HG03571 (cell line): ENCODE data around the gene ANK3.

Experiments
- ATAC-seq: cut with Tn5 transposase; IDR thresholded peaks from one replicate; pipeline ENCODE4 v1.9.1; 2021; ENCODE audit not compliant: unreplicated experiment

ANK3 gene

DNA sequence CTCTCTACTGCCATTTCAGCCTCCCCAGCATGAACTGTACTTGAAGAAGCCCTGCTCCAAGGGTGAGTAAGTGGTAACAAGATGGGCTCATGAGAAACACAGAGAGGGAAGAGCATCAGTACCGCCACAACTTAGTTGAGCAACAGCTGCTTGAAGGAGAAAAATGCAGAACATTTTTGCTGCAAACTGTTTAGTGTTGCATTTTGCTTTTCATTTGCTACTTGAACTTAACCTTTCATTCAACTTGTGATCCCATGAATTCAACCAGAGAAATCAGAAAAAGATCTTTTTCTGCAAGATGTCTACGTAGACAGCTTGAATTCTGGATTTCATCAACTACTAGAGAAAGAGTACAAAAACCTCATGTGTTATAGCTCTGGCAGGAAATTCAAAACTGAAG, 40.7 kb downstream of the ANK3 start:
- no peak for ATAC-seq

DNA sequence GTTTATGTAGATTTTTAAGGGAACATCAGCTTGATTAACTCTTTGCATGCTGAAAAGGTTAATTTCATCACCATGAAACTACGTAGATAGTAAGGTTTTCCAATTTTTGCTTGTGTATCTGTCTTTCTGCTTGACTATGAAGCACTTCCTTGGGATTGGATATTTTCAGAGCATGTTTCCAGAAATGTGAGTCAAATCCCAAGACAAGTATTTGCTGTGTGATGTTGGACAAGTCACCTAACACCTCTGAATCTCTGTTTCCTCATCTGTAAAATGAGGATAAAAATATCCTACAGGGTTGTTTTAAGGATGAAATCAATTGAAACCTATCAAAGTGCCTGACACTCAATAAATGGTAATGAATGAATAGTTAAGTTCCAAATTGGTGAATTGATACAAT, 42.4 kb downstream of the ANK3 start:
- no peak for ATAC-seq

DNA sequence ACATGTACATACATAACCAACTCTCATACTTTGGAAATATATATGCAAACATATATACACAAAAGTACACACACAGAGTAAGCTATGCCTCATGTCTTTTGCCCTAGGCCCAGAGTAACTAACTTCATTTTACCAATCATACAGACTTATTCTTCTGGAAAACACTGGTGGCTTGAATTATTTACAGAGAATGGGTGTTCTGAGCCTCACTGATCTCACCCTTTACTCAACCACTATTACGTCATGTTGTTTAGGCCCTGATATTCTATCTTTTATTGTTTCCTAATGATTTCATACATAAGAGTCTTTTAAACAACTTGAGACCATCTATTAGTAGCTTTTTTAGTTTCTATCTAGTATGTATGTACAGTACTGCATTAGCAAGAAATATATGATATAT, 43.0 kb downstream of the ANK3 start:
- ATAC-seq = no peak

DNA sequence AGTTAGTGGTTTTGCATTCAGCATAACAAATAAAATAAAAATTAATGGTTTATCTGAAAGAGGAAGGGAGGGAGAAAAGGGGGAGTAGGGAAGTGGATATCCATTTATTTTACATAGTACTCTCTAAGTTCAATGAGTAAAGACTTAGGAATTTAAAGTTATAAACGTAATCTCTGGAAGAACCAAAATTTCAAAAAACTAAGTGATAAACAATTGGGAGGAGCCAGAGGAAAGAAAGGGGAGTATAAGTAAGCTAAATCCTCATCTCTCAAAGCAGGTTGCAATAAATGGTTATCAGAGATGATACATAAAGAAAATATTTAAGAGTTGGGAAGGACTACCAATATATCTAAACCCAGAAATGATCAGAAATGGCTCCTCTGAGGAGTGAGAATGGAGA, 46.4 kb downstream of the ANK3 start:
- no peak for ATAC-seq

DNA sequence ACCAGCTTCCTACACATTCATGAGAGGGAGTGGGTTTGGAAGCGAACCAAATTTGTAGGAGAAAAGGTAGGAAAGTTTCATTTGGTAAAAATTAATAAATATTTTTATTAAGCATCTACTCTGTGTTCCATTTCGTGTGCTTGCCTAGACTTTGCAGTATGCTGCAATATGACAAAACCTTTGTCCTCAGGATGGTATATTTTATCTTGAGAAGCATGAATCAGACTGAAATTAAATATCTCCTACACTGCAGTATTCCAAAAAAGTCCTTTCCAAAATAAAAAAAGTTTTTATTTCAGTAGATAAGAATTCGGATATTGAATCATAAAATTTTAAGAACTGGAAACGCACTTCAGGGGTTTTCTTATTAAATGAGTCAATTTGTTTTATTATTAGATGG, 47.7 kb downstream of the ANK3 start:
- no peak for ATAC-seq

DNA sequence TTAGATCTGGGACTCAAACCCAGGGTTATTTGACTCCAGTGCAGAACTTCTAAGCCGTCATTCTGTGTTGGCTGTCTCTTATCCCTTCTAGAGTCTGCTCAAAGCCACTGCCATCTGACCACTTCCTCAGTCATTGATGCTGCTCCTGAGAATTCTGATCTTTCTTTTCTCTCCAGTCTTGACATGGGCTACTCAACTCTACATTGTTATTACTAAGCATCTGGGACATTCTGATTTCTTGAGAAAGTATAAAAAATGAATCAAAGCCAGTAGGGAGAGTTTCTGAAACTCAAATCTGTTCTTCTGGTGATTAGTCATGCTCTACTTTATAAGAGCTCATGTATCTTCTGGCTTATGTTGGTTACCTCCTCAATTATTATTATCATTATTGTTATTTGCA, 48.7 kb downstream of the ANK3 start:
- no peak for ATAC-seq

DNA sequence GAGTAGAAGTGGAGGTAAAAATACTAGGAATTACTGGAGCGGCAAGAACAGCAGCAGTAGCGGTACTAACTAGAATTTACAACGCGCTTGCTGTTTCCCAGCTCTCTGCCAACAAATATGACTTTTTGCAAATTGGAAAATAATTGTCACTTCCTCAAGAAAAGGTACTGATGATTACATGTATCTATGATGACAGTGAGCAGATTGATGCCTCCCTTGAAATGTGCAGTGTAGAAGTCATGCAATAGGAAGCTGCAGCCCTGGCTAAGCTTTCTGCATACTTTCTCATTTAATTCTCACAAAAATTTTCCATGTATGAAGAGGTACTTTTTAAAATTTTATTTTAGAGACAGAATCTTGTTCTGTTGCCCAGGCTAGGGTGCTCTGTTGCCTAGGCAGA, 49.9 kb downstream of the ANK3 start:
- no peak for ATAC-seq

DNA sequence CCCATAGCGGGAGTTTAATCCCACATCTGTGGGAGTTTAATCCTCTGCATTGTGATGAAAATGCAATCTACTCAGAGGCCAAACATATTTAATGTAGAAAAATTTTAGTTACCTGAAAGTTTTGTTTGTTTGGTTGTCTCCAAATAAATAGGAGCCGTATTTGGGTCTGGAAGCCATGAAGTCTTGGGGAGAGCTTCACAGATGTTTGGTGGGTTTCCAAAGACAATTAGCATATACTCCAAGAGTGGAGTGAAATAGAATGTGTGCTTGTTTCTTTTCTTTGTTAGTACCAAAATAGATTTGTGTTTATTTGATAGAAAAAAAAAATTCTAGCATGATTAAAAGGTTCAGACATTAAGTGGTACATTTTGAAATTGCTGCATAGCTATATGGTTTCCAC, 50.9 kb downstream of the ANK3 start:
- no peak for ATAC-seq

DNA sequence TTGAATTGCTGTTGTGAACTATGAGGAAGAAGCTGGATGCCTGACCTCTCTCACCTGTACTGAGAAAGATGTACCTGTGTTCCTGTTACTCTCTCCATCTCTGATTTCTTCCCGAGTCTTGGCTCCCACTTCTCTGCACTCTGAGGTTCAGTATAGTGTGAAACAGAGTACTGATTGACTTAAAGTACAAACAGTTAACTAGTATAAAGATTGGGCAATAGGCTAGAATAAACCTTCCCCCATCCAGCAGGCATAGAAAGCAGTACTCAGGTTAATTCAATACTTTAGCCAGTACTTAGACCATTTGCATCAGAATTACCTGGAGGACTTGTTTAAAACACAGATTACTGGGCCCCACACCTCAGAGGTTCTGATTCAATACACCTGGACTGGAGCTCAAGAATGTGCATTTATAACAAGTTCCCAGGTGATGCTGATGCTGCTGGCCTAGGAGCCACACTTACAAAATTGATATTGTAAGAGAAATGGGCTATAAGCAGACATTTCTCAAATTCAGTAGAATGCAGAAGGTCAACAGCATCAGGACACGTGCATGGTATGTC, 51.6 kb downstream of the ANK3 start:
- ATAC-seq = no peak

DNA sequence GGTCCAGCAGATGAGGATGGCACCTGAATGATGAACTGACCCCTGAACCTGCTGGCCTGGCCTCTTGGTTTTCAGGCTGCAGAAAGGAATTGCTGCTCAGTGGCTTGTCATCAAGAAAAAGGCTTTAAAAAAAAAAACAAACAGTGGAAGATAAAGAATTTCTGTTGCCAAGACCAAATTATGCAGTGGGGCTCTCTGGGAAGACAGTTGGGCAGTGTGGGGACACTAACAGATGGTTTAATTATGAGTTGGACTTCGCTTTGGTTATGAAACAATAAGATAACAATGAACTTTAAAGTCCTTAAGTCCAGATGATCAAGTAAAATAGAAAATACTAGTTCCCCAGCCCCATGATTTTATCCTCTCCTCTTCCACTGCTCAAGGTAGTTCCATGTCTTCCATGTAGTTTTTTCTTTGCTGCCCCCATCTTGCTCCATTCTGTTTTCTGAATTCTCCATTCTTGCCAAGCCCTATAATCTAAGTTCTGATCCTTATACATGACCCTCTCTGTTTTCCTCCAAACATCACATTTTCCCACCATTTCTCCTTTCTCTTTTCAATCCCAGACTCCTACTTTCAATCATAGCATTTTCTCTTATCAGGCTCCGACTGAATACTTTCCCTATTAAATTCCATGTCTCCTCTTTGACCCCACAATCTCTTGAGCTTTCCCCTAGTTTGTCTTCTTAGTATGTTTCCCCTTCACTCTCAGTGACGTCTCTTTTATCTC, 52.6 kb downstream of the ANK3 start:
- ATAC-seq = no peak

DNA sequence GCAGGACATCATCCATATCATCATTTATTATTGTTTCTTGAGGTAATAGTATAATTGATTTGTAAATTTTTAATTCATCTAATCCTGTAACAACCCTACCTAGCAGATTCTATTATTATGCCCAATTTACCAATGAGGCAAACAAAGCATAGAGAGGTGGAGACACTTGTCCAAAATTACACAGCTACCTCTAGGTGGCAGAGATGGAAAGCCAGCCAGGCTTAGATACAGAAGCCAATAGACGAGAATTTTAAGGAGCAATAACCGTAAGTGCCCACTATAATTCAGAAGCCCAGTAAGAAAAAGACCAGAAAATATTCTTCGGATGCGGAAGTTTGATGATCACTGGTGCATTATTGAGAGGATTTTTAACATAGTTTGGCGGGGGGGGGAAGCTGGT, 54.0 kb downstream of the ANK3 start:
- no peak for ATAC-seq

DNA sequence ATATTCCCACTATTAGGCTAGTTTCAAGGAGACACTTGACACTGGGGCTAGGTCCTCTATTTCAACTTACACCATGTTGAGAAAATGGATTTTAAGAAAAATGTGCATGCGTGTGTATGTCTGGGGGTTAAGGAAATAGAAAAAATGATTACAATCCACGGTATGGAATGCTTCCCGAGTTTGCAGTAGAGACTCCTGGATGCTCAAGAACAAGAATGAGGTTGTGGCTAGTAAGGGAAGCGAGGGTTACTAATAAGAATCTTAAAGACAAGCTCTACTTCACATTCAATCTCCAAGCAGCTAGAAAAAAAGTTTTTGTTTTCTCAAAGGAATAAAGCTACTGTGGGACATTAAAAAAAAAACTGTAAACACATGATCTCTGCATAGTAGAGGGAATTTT, 54.7 kb downstream of the ANK3 start:
- no peak for ATAC-seq

DNA sequence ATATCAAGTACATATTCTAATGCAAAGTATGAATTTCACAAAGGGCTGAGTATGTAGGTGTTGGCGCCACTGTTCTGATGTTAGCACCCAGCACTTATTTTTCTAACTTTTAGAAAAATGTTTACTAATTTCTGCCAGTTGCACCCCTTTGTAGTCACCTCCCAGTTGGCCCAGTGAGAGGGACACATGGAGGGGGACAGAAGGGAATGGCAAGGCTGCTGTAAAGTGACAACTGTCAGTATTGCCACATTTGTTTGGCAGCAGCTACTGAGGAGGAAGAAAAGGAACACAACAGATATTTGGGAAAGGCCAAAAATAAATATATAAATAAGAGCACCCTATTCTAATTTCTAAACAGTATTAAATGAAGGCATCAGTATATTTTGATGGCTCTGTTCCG, 57.3 kb downstream of the ANK3 start:
- ATAC-seq = no peak

DNA sequence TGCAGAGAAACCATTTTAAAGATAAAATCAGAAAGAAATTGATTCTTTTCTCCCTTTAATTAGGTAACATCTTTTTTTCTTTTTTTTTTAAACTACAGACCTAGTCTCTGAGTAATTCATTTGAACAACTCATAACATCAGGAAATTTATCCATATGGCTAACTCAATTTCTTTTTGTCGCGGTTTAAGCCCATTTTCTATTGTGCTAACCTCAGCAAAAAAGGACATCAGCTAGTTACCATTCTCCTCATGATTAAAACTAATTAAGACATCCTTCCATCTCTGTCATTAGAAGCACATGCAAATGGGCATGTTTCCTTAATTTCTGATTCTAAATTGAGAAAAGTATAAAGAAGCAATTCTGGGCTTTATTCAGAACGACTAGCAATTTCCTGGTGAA, 57.8 kb downstream of the ANK3 start:
- no peak for ATAC-seq

DNA sequence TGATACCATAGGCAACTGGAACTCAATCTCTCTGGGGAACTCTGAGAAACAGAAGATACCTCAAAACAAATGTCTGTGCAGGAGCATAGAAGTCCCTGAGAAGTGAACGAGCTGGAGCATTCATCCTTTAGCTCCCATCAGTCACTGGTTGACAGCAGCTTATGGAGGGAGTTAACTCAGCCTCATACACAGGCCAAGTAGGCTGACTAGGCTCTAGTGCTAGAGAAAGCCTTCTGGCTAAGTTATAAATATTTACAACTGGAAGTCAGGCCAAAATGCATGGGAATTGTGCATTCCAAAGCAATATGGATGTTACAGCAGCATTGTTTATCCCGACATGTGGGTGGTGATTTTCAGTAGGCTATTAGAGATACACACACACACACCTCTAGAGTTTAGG, 66.5 kb downstream of the ANK3 start:
- no peak for ATAC-seq

DNA sequence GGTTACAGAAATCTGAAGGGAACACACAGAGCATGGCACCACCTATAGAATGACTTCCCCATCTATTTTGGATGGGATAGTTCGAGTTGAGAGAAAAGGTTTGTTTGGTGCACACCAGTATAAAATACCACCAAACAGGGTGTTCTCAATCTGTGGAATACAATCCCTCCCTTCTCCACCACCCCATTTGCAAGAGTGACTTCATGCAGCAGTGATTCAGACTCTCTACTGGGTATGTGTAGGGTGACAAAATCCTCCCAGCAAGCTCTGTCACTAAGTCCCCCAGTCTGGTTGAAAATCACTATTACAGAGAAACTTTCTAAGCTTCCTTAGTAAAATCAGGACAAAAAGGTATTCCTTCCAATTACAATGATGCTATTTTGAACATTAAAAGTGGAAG, 69.0 kb downstream of the ANK3 start:
- no peak for ATAC-seq

DNA sequence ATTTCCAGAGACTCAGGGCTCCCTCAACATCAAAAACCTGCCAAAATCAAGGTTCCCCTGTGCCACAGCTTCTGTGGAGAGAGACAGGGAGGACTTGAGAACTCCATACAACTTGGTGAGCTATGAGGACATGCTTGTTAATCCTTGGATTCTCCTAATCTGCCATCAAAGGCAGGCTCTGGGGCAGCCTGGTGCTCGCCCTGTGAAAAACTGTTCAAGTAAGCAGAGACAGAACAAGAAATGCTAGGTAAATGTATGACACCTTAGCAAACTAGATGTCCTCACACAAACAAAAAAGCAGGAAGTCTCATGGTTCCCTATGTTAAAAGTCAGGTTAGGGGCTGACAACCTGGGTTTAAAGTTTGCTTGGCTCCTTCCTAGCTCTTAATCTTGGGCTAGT, 73.6 kb downstream of the ANK3 start:
- ATAC-seq = no peak

DNA sequence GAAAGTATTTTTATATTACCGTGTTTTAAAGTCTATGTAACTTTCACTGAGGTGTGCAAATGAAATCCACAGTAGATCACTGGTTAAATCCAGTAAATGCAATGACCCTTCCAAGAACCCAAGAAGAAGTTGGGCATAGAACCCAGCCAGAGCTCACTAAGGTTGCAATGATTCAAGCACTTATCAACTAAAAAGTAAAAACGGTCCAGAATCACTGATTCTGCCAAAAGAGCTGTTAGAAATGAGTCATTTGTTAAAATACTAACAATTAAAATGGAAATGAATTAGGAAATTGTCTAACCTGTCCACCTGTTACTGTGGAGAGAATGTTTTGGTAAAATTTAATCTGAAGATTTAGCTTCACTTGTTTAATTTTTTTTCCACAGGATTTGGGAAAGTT, 74.4 kb downstream of the ANK3 start:
- ATAC-seq = no peak

DNA sequence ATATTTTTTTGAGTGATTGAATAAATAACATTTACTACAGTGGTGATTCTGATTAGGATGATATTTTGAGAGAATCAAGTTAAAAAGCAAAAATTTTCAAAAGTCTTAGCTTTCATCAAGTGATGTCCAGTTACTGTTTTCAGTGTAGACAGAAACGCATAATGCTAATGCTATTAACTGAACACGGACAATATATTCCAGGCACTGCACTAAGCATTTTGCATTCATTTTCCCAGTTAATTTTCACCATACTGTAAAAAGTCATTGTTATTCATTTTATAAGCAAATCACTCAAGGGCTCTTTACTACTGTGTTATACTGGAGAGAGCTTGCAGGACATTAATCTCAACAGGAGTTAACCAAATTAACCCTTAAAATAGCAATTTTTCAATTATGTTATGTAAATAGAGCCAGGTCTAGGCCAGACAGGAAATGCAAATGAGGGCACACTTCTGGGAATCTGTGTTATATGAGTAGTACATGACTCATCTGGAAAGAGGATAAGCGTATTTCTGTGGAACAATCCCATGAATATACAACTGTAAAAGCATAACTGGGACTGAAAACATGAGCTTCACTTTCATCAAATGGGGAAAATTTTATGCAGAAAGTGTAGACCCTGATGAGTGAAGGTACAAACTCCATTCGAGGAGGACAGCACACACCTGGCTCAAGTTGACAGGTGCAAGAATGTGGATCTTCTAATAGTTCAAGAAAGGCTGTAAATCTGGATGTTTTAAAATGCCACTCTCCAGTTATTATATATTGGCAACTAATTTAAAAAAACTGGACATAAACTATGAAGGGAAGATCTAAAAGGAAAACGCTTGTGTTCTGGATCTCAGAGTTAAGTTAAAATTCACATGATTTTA, 75.4 kb downstream of the ANK3 start:
- no peak for ATAC-seq

DNA sequence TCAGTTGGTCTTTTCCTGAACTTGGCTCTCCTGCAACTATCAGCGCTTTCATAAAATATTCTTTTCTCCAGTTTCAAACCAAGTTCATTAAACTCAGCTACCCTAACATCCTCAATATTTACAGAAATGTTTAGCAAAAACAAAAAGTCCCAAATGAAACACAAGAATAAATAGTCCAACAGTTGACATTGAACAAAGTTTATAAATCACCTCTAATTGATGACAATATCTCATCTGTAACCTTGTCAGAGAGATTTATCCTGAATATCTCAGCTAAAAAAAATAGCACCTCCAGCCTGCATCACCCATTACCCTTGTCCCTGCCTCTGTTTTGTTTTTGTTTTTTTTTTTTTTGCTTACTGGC, 76.1 kb downstream of the ANK3 start:
- no peak for ATAC-seq

DNA sequence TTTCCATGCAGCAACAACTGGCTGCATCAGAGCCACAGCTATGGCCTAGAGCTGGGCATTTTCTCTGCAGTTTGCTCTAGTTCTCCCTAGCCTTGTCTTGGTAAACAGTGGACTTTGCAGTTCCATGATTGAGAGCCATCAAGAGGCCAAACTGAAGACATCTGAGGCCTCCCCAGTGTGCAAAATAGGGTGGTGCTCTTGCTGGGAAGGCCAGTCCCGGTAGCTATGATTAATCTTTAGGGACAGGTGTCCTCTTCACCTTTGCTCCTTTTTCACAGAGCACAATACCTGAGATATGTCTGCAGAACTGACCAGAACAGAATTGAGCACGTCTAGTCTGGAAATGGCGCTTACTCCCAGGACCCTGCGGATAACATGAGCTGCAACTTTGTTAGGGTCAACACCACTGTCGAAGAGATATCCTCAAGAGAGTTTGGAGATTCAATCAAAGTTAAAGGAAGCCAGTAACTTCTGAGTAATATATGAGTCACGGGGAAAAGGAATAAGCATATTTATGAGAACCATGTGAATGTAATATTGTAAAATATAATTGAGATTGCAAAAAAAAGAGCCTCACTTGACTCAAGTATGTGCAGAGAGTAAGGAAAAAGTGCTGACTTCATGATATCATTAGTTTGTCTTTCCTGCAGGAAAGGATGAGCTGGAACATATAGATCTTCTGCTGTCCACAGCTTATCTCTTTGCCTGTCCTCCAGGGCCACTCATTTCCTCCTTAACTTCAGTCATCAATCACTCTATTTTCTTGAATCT, 76.7 kb downstream of the ANK3 start:
- ATAC-seq = no peak

DNA sequence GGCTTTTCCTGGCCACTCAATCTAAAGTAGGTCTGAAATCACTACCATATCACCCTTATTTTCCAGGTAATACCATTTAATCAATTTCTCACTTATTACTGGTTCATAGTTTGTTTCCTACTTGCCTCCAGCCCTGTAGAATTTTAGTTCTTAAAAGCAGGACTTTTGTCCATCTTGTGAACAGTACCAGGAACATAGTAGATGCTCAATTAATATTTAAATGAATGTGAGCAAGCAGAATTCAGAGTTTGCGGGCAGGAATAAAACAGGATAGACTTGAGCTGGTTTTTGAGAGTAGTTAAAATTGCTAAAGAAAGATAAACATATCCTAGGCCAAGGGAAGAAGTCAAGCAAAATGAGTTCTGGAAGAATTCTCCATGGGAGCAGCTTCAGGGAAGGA, 77.9 kb downstream of the ANK3 start:
- no peak for ATAC-seq
